NCI-H1417 (cell line): Measurements from ENCODE around the gene SH3PXD2B.
A peak's percentile ranks its signal among the peaks of the same experiment; 100 is the strongest.

ENCODE experiments used
- DNase-seq, 3 experiments: peaks; one replicate each; lab custom pipeline; 2025; lab: John Stamatoyannopoulos, UW

Gene SH3PXD2B

DNA sequence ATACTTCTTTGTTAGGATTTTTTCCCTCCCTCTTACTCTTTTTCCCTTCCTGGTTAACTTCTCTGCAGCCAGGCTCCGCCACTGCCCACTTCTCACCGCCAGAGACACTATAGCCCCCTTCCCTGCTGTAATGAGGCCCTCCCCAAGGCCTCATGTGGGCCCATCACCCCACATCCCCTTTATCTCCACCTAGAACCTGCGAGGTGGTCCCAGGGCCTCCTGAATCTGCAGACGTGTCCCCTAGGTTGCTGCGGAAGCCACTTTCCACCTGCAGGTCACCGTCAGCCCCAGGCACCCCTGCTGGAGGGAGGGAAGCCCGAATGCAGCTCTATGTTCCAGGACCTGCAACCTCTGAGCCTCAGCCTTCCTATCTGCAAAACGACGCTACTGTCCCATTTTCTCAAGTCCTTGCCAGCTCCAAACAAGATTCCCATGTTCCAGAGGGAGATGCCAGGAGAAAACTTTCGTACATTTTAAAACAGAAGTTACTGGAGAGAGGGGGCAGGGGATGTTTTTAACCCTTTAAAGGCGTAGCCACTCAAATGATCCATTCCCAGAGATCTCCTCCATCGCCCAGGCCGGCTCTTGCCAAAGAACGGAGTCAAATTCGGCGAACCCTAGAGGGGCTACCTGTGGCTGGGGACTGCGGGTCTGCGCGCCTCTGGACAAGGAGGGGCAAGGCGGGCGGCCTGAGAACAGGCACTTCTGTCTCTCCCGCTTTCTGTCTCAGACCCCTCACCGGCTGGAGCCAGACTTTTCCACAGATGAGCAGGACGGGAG, 929 bp downstream of the SH3PXD2B start:
- DNase-seq, result peak in 2 of 3 experiments; percentile 40 to 60

DNA sequence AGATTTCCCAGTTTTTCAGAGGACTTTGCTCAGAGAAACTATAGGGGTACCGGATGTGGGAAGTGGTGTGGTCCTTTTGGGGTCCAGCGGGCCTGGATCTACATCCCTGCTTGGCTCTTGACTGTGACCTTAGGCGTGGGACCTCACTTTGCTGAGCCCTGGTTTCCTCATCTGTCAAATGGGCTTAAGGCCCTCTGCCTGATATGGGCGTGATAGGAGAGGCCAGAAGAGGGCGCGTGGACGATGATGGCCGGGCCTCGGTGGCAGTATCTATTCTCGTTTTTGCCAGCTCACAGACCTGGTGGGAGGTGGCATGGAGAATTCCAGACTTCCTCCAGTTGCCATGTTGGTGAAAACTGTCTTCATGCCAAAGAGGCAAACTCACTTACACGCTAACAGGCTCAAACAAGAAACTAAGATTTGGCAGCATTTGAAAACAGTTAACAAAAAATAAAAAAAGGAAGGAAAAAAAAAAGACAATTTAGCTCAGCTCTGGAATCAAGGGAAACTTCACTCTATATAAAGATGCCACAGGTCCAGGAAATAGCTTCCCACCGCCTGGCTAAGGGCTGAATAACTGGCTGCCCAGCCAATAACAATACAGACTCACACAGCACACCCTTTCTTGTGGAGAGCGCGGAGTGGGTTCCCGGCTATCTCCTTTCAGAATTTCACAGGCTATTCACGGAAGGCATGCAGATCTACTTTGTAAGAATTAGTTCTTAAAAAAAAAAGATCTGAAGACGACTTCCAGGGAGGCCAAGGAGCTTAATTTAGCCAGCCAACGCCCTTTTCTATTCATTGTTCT, 1.7 kb downstream of the SH3PXD2B start:
- DNase-seq, result peak in 1 of 3 experiments; percentile 38

DNA sequence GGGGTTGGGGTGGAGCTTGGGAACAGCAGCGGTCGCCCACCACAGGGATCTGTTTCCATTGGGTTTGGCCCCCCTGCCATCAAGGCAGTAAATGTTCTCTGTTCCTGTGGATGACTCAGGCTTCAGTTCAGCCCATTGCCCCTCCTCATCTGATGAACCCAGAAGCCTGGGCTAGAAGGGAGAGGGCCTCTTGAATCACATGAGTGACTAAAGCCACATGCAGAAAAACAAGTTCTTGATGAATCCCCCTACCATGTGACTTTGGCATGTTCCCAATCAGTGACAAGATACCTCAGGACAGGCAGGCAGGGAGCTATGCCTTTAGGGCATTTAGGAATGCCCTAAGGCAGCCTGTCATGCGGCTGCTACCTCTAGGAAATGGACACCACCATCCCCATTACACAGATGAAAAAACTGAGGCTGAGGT, 2.5 kb downstream of the SH3PXD2B start:
- no peak for DNase-seq

DNA sequence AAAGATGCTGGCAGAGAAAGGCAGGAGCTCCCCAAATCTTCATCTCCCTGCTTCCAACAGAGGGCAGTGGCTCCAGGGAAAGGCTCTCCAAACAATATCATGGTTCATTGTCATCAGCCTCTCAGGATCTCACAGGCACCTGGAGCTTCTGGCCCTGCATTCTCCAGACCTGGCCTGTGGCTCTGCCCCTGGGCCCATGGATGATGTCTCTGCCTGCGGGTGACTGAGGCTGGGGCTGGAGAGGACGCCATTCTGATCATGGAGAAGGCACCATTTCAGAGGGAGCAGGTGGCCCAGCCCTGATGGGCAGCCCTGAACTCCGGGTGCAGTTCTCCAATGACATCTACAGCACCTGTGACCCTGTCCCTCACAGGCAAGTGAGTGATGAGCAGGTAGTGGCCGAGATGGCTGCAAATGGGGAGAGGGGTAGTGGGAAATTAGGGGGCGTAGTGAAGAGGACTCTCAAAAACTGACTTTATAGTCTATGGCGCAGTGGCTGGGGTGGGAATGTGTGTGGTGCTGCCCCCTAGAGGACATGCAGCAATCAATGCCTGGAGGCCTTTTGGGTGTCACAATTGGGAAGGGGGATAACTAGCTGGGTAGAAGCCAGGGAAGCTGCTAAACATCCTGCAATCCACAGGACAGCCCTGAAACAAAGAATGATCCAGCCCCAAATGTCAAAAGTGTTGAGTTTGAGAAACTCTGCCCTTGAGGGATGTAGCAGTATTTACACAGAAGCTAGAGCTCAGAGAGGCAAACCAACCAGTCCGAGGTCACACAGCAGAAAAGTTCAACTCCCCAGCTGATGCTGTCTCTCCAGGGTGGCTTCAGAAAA, 3.2 kb downstream of the SH3PXD2B start:
- peak in 2 of 3 experiments; percentile 4 to 6 for DNase-seq

DNA sequence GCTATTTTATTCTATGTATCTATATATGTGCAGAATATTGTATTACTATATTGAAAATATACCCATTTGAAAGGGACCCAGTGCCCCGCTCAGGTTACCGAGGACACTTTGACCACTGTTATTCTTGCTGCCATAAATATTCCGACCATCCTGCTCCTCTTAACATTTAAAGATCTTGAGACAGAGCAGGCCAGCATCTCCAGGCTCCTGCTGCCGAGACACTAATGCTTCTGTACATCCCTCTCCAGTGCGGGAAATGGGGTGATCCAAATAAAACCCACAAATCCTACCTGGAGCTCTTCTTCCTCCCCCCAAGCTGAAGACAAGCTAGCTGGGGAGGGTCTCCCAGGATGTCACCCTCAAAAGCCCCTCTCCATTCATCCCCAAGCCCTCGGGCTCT, 3.9 kb downstream of the SH3PXD2B start:
- no peak for DNase-seq

DNA sequence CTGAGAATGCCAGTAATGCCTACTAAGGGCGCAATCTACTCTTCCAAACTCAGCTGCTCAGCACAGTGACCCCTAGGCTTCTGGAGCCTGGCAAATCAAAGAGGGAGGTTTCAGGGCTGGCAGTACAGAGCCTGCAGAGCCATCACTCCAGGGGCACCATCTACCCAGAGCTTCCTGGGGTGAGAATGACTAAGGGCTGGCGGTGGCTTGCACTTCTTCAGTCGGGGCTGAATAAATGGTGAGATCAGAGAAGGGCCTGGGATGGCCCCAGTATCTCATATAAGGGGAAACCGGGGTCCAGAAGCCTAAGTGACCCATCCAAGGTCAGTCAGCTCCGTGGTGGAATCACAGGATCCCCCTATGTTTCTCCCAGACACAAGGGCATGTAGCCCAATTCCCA, 5.3 kb downstream of the SH3PXD2B start:
- DNase-seq, result no peak

DNA sequence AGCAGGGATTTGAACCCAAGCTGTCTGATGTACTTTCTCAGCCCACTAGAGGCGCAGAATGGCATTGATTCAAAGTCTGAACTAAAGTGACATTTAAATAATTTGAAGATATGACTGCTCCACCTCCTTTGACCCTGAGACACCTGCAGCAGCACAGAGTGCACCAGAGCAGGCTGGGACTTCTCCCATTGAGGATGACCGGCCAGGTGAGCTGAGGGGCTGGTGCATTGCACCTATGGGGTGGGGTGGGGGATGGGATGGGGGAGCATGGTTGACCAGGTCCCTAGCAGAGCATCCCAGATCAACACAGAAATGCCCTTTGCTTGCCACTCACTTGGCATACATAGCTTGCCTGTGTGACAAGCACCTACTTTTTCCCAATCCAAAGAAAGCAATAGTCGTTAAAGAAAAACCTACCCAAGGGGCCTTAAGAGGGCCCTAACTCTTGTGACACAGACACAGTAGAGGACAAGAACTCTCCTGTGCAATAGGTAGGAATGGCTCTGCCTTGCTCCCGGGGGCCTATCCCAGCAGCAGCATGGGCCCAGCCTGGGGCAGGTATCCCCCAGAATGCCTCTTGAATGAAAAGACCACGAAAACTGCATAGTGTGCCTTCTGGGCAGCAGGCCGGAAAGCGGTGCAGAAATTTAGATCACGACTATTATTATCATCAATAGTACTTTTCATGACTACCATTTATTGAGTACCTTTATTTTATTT, 6.5 kb downstream of the SH3PXD2B start:
- DNase-seq, result no peak

DNA sequence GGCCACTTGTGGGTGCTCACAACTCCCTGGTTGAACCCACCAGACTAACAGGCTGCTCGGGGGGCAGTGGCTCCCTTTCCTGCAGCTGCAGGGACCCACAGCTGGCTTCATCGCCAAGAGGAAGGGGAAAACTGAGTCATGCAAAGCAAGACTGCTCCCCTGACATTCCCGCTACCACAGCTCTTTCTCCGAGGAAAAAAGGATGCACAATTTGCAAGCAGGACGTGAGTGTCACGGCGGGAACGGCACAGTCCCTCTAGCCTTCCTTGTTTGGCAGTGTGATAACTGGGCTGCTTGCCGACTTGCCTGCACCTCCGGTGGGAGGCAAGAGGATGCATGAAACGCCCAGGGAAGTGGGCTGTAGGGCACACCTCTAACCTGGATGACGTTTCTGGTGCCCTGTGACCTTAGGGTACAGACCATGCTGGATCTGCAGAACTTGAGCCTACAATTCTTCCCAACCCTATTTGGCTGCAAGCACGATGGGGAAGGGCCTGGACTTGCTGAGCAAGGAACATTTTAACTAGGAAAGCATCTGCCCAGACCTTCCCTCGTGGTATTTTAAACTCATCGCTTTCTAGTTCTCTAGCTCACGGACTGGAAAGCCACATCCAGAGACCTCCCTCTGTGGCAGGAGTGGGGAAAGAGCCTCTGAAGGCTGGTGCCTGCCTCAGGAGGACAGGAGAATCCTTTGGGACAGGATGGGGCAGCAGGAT, 7.8 kb downstream of the SH3PXD2B start:
- DNase-seq, result no peak

DNA sequence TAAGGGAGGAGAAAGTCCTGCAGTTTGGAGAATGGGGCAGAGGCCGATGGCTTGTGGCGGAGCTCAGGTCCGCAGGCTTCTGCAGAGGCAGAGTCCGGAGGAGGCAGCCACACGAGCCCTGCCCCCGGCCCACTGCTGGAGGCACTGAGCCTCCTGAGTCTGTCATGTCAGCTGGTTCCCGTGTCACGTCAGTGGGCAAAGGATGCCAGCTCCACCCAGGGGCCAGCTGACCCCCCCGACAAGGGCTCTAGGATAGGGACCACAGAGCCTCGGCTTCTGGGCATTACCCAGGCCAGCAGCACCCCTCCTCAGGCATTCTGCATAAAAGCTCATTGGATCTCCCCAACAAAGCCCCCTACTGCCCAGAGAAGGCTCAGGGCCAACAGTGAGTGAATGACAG, 8.5 kb downstream of the SH3PXD2B start:
- no peak for DNase-seq

DNA sequence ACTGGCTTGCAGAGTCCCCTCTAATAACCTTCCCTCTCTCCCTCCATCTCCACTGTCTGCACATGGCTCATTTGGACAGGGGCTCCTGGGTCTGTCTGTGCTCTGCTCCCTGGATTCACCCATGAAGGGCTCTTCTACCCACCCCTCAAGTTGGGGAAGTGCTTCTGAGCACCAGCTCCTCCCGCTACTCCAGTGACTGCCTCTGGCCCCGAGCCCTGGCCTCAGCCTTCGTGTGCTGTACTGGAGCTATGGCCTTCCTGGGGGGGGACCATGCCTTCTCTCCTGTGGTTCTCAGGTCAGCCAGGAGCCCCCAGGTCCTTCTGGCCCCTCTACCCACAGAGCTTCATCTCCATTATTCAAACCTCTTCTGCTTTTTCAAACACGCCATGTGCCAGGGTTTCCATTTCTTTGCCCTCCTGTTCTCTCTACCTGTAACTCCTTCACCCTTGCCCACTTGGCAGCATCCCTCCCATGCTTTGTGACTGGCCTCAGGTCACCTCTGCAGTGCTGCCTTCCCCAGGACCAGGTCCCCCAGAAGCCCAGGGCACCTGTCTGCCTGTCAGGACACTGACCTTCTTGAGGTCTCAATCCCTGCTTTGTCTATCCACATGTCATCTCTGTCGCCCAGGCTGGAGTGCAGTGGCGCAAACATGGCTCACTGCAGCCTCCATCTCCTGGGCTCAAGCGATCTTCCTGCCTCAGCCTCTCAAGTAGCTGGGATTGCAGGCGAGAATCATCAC, 9.5 kb downstream of the SH3PXD2B start:
- DNase-seq, result no peak

DNA sequence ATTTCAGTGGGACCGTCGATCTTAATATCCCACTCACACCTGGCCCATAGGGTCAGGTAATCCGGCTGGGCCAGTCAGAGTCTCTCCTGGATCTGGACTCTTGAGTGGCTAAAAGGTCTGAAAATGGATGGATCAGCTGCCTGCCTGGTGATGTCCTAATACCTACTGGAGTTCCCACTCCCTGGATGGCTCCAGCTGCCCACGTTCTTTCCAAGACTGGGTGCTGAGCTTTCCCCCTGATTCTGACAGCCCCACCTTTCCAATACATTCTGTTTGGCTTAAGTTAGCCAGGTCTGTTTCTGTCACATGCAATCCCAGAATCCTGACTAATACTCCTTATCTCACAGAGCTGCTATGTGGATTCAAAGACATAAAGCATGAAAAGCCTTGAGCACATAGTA, 10.2 kb downstream of the SH3PXD2B start:
- no peak for DNase-seq

DNA sequence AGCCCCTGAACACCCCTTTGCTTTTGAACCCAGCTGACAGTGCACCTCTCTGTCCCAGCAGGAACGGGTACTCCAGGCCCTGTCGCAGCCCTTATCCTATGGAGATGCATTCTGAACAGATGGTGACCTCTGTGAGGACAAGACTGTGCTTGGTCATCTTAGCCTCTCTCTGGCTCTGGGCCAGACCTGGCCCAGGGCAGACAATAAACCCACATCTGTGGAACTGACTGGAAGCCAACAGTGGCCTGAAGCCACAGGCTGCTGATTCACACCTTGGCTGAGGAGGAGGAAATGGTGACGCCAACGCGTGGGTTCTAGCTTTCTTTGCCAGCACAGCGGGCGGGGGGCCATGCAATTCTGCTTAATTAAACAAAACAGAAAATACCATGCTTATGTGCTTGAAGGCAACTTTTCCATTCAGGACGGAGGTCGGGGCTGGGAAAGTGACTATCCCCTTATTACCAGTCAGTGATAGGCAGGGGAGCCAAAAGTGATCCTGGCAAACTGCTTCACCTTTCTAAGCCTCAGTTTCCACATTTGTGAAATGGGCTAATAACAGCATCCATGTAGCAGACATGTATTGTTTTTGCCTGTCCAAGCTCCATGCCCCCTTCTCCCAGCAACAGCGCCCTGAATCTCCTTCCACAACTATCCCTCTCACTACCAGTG, 10.8 kb downstream of the SH3PXD2B start:
- peak in 1 of 3 experiments; percentile 5 for DNase-seq

DNA sequence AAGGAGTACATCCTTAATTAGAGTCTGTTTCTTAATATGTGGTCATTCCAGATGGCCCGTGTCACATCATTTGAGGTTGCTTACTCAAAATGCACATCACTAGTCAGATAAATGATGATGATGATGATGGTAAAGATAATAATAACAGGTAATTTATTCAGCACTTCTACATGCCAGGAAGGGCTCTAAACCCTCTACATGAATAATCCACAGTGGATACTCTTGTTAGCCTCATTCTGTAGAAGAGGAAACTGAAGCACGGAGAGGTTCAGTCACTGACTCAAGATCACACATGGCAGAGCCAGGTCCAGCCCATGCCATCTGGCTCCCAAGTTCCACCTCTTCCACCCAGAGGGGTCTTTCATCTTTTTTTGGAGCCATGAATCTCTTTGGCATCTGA, 11.7 kb downstream of the SH3PXD2B start:
- DNase-seq, result no peak

DNA sequence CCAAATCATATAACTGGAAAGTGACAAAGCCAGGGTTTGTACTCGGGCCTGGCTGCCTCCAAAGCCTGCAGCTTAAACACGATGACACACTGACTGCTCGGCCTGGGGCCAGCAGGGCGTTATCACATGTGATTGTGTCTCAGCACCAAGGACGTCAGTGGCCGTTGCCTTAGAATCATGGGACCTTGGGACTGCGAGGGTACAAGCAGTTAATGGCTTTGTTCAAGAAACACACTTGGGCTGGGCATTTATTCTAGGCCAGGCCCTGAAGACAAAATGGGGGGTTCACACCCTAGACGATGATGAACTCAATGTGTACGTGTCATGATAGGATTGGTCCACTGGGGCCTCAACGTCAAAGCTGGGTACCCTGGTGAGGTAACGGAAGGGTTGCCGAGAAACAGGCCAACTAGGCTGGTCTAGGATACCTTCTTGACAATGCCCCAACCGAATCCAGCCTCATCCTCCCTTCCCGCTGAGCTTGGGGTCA, 13.0 kb downstream of the SH3PXD2B start:
- no peak for DNase-seq

DNA sequence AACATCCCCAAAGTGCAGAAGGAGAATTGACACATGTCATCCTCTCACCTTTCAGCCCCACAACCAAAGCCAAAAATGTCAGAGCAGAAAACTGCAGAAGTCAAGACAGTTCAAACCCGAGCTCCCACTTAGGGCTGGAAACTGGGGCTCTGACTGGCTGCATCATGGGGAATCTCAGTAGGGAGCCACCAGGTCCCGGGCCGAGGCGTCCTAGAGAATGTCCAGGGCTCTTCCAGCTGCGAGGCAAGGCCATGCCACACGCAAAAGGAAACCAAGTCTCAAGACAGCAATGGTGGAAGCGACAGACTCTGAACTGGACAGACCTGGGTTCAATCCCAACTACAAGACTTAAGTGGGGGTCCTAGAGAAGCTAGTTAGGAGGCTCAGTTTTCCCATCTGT, 13.8 kb downstream of the SH3PXD2B start:
- no peak for DNase-seq

DNA sequence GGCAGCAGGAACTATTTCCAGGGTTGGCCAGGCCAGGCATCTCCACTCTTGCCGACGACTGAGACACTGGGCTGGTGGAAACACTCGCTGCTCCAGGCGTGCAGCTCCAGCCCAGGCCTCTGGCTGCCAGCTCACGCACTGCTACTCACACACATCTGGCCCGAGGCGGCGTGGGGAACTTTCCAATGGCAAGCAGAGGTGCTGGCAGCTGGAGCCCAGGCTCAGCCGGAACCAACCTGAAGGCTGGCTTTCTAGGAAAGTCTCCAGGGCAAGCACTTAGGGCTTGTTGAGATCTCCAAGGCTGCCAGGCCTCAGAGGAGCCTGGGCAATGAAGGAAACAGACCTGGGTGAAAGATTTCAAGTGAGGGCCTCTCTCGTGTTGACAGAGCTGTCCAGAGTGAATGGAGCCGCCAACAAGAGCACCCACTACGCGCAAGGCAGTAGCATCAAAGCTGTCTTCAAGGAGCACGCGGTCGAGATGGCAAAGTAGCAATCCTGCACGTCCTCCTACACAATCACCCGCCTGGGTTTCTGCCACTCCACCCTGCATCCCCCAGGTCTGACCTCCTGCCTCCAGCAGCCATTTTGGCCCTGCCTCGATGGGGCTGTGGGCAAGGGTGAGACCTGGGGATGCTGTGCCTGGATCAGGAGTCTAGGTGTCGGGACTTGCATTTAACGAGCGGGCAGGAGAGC, 14.4 kb downstream of the SH3PXD2B start:
- no peak for DNase-seq

DNA sequence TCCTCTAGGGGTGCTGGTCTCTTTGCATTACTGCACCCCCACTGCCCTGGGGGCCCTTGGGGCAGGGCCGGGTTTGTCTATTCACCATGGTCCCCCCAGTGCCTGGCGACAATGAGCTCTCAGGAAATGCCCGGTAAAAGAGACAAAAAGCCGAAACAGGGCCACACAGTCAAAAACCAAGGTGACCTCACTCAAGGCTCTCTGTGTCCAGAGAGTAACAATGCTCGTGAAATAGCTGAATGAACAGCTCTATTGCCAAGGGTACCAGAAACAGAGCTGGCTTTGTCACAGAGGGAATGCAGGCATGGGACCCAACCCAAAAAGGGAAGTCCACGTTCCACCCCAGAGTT, 16.0 kb downstream of the SH3PXD2B start:
- no peak for DNase-seq

DNA sequence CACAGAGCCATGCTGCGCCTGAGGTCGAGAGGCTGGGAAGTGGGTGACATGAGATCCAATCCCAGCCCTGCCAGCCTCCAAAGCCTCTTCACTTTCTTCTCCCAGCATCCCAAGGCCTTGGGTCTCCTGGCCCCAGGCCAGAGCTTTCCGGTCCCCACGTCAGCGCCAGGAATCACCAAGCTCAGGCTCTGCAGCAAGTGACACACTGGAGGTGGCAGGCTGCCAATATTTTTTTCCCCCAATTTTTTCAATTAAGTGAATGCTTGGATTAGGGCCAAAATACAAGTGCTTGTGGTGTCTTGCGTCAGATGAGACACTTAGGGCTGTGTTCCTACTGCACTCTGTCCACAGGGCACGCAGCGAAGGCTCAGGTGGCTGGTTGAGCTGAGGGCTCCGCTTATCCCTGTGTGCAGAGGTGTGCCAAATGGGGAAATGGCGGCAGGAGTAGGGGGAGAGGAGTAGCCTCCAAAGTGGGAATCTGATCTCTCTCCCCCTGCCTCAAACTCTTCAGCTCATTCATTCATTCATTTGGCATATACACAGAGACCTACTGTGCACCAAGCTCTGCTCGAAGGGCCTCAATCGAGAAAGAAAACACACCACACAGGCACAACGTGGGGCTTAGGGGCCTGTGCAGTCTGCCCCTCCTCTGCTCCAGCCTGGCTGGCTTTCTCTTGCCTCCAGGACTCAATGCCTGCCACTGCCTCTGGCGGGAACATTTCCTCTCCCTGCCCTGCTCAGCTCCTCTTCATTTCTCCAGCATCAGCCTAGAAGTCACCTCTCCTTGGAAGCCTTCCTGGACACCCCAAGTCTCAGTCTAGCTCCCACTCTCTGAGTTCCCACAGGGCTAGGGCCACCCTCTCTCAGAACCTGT, 16.6 kb downstream of the SH3PXD2B start:
- peak; percentile 85 to 96 (median 92) for DNase-seq
